ENCODE measurements around the gene DRC3. TPM values are rescaled to one million over a fixed set of nuclear protein-coding genes. Genes with fewer than 3 reads are reported as not detected.

The DRC3 gene
- total RNA-seq, 1 donor from 2014 or later, result 3.3 TPM

- ATAC-seq, result no peak
- Histone ChIP-seq H3K27ac (no peak overlapping the region), H3K27me3 (no peaks in the 10 kb centered on the region), H3K9me3 (no peaks in the 10 kb centered on the region), H3K4me3 (no peak overlapping the region), H3K4me1 (no peaks in the 10 kb centered on the region), H3K36me3 (peaks cover 19% of the 10 kb centered on the region)
- DNase-seq, result no peak
- TF ChIP-seq, protein P1, sequence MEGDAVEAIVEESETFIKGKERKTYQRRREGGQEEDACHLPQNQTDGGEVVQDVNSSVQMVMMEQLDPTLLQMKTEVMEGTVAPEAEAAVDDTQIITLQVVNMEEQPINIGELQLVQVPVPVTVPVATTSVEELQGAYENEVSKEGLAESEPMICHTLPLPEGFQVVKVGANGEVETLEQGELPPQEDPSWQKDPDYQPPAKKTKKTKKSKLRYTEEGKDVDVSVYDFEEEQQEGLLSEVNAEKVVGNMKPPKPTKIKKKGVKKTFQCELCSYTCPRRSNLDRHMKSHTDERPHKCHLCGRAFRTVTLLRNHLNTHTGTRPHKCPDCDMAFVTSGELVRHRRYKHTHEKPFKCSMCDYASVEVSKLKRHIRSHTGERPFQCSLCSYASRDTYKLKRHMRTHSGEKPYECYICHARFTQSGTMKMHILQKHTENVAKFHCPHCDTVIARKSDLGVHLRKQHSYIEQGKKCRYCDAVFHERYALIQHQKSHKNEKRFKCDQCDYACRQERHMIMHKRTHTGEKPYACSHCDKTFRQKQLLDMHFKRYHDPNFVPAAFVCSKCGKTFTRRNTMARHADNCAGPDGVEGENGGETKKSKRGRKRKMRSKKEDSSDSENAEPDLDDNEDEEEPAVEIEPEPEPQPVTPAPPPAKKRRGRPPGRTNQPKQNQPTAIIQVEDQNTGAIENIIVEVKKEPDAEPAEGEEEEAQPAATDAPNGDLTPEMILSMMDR (IDR thresholded peaks at IDR 0.05), result no peak
- intact Hi-C loops (cut with DNase I), result no loop called here
These were observed 48.3 kb downstream of the DRC3 start for GRCh38 chr17:18020971-18021370.

GRCh38 chr17:18021372-18021771 is 48.7 kb downstream of the DRC3 start:
- H3K4me1 ChIP-seq, result peaks cover under 1% of the 10 kb centered on the region
- H3K36me3 ChIP-seq, result peaks cover 19% of the 10 kb centered on the region
- intact Hi-C loops (cut with DNase I), result no loop called here

DNA sequence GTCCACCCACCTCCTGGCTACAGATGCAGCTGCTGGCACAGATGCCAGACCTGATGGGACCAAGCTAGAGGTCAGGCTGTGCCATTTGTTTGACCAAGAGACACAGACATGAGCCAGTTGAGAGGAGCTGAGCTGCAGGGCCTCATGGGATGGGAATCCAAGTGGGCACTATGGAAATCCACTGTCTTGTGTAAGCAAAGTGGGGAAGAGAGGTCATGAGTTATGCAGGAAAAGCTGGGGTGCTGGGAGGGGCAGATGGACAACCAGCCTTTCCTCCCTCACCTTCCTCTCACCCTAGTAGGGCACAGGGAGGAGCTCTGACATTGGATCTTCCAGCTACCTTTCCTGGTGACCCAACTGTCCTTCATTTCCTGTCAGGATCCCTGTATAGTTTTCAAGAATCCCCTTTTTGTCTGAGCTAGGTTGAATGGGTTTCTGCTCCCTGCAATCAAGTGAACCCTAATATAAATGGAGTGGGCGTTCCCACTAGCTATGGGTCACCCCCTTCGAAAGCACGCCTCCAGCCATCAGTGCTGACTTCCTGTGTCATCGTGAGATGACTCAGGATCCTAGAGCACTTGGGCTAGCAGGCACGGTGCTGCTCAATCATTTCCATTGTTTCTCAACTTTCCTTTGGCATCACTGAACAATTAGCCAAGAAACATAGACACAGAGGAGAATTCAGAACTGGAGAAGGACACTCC is 52.7 kb downstream of the DRC3 start:
- no peak overlapping the region for H3K4me3 ChIP-seq
- TF ChIP-seq, protein P1 (IDR thresholded peaks at IDR 0.05), result no peak
- no peak overlapping the region for H3K27ac ChIP-seq
- peaks cover 4% of the 10 kb centered on the region for H3K4me1 ChIP-seq
- intact Hi-C loops (cut with DNase I), result no loop called here
- DNase-seq (no peak), ATAC-seq (peak; percentile 63)
- no peaks in the 10 kb centered on the region for H3K9me3 ChIP-seq
- no peaks in the 10 kb centered on the region for H3K27me3 ChIP-seq
- H3K36me3 ChIP-seq, result peaks cover 15% of the 10 kb centered on the region

More at GRCh38 chr17:18021372-18021771, 48.7 kb downstream of the DRC3 start:
- ATAC-seq, result no peak
- no peak for DNase-seq
- TF ChIP-seq, protein P1 (IDR thresholded peaks at IDR 0.05), result no peak
- Histone ChIP-seq H3K4me3 (no peak overlapping the region), H3K27me3 (no peaks in the 10 kb centered on the region), H3K9me3 (no peaks in the 10 kb centered on the region), H3K27ac (no peak overlapping the region)

- Histone ChIP-seq H3K4me3 (no peak overlapping the region), H3K9me3 (no peaks in the 10 kb centered on the region), H3K27me3 (no peaks in the 10 kb centered on the region), H3K27ac (no peak overlapping the region), H3K4me1 (peaks cover 4% of the 10 kb centered on the region), H3K36me3 (peaks cover 15% of the 10 kb centered on the region)
- intact Hi-C loops (cut with DNase I), result no loop called here
- DNase-seq (no peak), ATAC-seq (peak; percentile 61)
- TF ChIP-seq, protein P1 (IDR thresholded peaks at IDR 0.05), result no peak
These were observed 53.5 kb downstream of the DRC3 start for GRCh38 chr17:18025945-18026776.

DNA sequence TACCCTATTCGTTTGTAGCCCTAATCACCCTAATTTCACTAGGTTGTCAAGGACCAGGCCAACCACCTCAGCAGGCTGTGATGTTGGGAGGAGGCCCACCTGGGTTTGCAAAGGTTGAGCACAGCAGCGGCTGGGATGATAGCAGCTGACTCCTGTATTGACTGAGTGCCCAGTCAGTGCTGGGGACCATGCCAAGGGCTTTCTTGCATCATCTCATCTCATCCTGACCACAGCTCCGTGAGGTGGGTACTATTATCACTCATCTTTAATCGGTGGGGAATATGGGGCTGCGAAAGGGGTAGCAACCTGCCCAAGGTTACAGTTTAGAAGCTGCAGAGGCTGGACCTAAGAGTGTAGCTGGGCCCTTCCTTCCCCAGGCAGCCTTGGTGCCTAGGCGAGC is 54.6 kb downstream of the DRC3 start:
- DNase-seq (no peak), ATAC-seq (no peak)
- Histone ChIP-seq H3K9me3 (no peaks in the 10 kb centered on the region), H3K27ac (no peak overlapping the region), H3K27me3 (no peaks in the 10 kb centered on the region), H3K4me1 (peaks cover 4% of the 10 kb centered on the region), H3K36me3 (peaks cover 6% of the 10 kb centered on the region), H3K4me3 (no peak overlapping the region)
- intact Hi-C loops (cut with DNase I), result no loop called here
- TF ChIP-seq, protein P1 (IDR thresholded peaks at IDR 0.05), result no peak

Measured in upper lobe of right lung (tissue), 1 donor.